ENCODE data around the gene GPR17. TPM values are rescaled to one million over a fixed set of nuclear protein-coding genes. Genes with fewer than 3 reads are reported as not detected.

Gene GPR17
- total RNA-seq, 1 experiment from 2014 or later = 0.35 TPM

DNA sequence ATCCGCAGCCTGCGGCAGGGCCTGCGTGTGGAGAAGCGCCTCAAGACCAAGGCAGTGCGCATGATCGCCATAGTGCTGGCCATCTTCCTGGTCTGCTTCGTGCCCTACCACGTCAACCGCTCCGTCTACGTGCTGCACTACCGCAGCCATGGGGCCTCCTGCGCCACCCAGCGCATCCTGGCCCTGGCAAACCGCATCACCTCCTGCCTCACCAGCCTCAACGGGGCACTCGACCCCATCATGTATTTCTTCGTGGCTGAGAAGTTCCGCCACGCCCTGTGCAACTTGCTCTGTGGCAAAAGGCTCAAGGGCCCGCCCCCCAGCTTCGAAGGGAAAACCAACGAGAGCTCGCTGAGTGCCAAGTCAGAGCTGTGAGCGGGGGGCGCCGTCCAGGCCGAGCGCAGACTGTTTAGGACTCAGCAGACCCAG, 5.4 kb downstream of the GPR17 start:
- Histone ChIP-seq H4K20me1 (ENCODE audit: control insufficient read depth, insufficient read depth, insufficient read length) (no peaks in the 10 kb centered on the region), H3K79me2 (ENCODE audit: insufficient read depth, low read length) (no peaks in the 10 kb centered on the region), H3K4ac (ENCODE audit: low read depth, low read length) (no peak overlapping the region), H2AK5ac (ENCODE audit: insufficient read length, low read length) (no peak overlapping the region), H4K91ac (ENCODE audit: insufficient read length, low read depth, low read length) (no peak overlapping the region), H2AFZ (ENCODE audit: low read length) (no peak overlapping the region), H4K8ac (replicated peaks; ENCODE audit: insufficient read length, low read depth, low read length) (no peak overlapping the region), H3K27ac (ENCODE audit: insufficient read length, low read depth, low read length) (no peak overlapping the region), H3K18ac (ENCODE audit: insufficient read length, low read depth, low read length) (no peak overlapping the region), H3K56ac (ENCODE audit: insufficient read length, low read depth, low read length) (no peak overlapping the region), H2BK15ac (ENCODE audit: low read depth, low read length) (no peak overlapping the region), H3K4me2 (ENCODE audit: insufficient read depth, insufficient read length, low read length) (no peak overlapping the region), H2BK120ac (ENCODE audit: low read depth, low read length, poor library complexity, severe bottlenecking) (no peak overlapping the region), H3K23ac (ENCODE audit: insufficient read length, low read depth, low read length) (no peak overlapping the region), H2BK5ac (ENCODE audit: insufficient read length, low read length) (no peak overlapping the region), H3K14ac (ENCODE audit: insufficient read depth, low read length) (no peak overlapping the region), H3K23me2 (ENCODE audit: insufficient read length, low read depth, low read length, poor library complexity, severe bottlenecking) (peaks cover 4% of the 10 kb centered on the region), H2BK12ac (ENCODE audit: insufficient read length, low read depth, low read length) (no peak overlapping the region), H3K27me3 (ENCODE audit: insufficient read depth, low read length) (no peaks in the 10 kb centered on the region), H3K9me3 (ENCODE audit: control insufficient read depth, low read depth, low read length) (no peaks in the 10 kb centered on the region), H3K9ac (ENCODE audit: extremely low read depth, insufficient read length, low read length) (no peak overlapping the region), H3K79me1 (ENCODE audit: insufficient read depth, low read depth, low read length, poor library complexity, severe bottlenecking) (no peaks in the 10 kb centered on the region), H3K4me1 (ENCODE audit: insufficient read depth, low read length) (no peaks in the 10 kb centered on the region), H3T11ph (ENCODE audit: low read length) (no peak overlapping the region), H2BK20ac (ENCODE audit: low read depth, low read length, poor library complexity, severe bottlenecking) (no peak overlapping the region), H4K5ac (ENCODE audit: insufficient read length, low read depth, low read length) (no peak overlapping the region)
- DNase-seq = no peak
- Mint-ChIP-seq H3K36me3 (ENCODE audit: insufficient read depth in 1 of 3, low read depth in 3 of 3) (no peaks in the 10 kb centered on the region), H3K27ac (peak overlapping the region in 1 of 3 experiments; percentile 48; a peak in 2 of 7 replicates), H3K4me3 (no peak overlapping the region), H3K9me3 (no peaks in the 10 kb centered on the region), H3K27me3 (ENCODE audit: low read depth) (peaks cover 5% of the 10 kb centered on the region), H3K4me1 (peaks cover 16 to 28% of the 10 kb centered on the region in 2 experiments)
- TF ChIP-seq, protein P1, sequence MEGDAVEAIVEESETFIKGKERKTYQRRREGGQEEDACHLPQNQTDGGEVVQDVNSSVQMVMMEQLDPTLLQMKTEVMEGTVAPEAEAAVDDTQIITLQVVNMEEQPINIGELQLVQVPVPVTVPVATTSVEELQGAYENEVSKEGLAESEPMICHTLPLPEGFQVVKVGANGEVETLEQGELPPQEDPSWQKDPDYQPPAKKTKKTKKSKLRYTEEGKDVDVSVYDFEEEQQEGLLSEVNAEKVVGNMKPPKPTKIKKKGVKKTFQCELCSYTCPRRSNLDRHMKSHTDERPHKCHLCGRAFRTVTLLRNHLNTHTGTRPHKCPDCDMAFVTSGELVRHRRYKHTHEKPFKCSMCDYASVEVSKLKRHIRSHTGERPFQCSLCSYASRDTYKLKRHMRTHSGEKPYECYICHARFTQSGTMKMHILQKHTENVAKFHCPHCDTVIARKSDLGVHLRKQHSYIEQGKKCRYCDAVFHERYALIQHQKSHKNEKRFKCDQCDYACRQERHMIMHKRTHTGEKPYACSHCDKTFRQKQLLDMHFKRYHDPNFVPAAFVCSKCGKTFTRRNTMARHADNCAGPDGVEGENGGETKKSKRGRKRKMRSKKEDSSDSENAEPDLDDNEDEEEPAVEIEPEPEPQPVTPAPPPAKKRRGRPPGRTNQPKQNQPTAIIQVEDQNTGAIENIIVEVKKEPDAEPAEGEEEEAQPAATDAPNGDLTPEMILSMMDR (conservative IDR thresholded peaks at IDR 0.05) = no peak
- no CpG with 5 or more reads among the region's 29 CpGs for WGBS (ENCODE audit: extremely low coverage, insufficient read length, low lambda C conversion rate)

Measured in H9 (cell line).